ENCODE measurements around the gene NAA16. TPM values are rescaled to one million over a fixed set of nuclear protein-coding genes. Genes with fewer than 3 reads are reported as not detected.

Gene NAA16
- total RNA-seq, 1 donor from 2014 or later = 48.4 TPM

DNA sequence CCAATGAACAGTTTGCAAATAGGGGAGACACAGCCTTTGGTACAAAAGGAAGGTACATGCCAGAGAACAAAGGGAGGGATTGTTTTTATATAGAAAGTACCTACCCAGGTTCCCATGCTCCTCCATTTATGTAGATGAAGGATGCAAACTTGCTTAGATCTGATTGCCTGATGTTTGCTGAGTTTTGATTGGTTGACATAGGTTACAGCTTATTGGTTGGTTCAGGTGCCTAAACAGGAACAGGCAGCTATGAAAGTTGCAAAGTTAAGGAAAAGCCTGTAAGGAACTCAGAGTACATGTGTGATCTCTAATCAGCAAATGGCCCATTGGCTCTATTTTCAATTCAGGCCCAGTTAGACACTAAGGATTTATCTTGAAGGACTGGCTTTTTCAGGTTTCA is 6.5 kb upstream of the NAA16 start:
- TF ChIP-seq, protein P1, sequence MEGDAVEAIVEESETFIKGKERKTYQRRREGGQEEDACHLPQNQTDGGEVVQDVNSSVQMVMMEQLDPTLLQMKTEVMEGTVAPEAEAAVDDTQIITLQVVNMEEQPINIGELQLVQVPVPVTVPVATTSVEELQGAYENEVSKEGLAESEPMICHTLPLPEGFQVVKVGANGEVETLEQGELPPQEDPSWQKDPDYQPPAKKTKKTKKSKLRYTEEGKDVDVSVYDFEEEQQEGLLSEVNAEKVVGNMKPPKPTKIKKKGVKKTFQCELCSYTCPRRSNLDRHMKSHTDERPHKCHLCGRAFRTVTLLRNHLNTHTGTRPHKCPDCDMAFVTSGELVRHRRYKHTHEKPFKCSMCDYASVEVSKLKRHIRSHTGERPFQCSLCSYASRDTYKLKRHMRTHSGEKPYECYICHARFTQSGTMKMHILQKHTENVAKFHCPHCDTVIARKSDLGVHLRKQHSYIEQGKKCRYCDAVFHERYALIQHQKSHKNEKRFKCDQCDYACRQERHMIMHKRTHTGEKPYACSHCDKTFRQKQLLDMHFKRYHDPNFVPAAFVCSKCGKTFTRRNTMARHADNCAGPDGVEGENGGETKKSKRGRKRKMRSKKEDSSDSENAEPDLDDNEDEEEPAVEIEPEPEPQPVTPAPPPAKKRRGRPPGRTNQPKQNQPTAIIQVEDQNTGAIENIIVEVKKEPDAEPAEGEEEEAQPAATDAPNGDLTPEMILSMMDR (IDR thresholded peaks at IDR 0.05; ENCODE audit: unreplicated experiment) = no peak
- Mint-ChIP-seq H3K9me3 (ENCODE audit: low read depth) (no peaks in the 10 kb centered on the region), H3K36me3 (ENCODE audit: insufficient read depth) (no peaks in the 10 kb centered on the region), H3K27ac (no peak overlapping the region), H3K4me3 (ENCODE audit: low read depth) (no peak overlapping the region), H3K4me1 (ENCODE audit: low read depth) (no peaks in the 10 kb centered on the region), H3K27me3 (no peaks in the 10 kb centered on the region)
- no peak for DNase-seq (ENCODE audit: low spot score, unreplicated experiment)

DNA sequence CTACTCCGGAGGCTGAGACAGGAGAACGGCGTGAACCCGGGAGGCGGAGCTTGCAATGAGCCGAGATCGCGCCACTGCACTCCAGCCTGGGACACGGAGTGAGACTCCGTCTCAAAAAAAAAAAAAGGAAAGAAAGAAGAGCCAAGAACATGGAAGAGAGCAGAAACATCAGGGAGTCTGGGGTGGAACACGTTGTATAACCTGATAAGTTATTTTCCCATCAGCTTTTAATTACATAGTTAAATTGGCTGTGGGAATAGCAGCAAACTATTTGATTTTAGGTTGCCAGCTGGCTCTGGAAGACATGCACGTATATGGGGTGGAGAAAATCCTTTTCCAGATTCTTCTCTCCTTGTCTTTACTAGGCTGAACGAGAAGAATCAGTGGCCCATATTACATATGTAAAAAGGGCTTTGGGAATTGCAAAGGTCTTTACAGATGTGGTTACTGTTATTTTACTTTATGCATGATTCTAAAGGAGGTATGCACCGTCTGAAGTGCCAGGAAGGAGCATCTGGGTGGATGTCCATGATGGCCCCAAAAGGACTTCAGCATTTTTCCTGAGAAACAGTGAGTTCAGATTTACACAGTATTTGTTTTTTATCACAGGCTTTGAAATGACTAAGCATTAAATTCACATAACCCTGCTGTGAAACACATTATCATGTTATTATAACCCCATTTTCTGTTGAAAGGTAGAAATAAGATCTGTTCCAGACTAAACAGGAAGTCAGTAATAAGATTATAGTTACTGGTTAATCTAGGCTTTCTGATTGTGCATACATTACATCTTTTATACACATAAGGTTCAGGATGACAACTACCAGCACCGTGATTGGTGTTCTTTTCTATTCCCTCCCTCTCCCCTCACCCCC is 4.6 kb upstream of the NAA16 start:
- no peak overlapping the region for H3K4me3 Mint-ChIP-seq (ENCODE audit: low read depth)
- no peaks in the 10 kb centered on the region for H3K9me3 Mint-ChIP-seq (ENCODE audit: low read depth)
- no peaks in the 10 kb centered on the region for H3K27me3 Mint-ChIP-seq
- no peak for DNase-seq (ENCODE audit: low spot score, unreplicated experiment)
- no peaks in the 10 kb centered on the region for H3K36me3 Mint-ChIP-seq (ENCODE audit: insufficient read depth)
- H3K27ac Mint-ChIP-seq = no peak overlapping the region
- H3K4me1 Mint-ChIP-seq (ENCODE audit: low read depth) = no peaks in the 10 kb centered on the region
- TF ChIP-seq, protein P1 (IDR thresholded peaks at IDR 0.05; ENCODE audit: unreplicated experiment) = no peak

DNA sequence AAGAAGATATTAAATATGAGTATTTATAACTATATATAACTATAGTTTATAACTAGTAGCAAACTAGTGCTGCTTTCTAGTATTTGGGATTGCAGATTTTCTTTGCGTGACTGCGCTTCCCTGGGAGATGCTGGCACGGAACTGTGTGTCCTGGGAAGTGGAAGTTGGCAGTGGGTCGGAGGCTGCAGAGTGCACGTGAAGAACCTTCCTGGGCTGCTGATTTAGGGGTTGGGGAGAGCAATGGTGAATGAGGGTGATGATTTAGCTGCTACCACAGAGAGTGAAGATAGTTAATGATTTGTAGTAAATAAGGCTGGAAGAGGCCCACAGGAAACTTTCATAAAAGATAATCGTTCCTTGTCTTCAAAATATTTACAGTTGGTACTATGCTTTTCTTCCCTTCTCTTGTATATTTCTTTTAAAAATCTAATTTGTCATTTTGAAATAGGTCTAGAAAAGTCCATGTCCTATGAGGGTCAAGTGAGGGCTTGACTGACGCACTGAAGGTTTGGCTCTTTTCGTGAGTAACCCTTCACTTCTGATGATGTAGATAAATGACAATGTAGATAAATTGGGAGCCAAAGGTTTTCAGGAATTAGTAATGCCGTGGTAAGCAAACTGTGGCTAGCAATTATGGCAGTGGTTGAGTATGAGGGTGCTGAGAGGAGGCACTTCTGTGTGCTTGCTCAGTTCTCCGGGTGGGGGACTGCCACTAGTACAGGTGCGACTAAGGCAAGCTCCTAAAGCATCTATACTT is 3.0 kb upstream of the NAA16 start:
- Mint-ChIP-seq H3K27me3 (no peaks in the 10 kb centered on the region), H3K4me1 (ENCODE audit: low read depth) (peaks cover 5% of the 10 kb centered on the region), H3K9me3 (ENCODE audit: low read depth) (no peaks in the 10 kb centered on the region), H3K4me3 (ENCODE audit: low read depth) (no peak overlapping the region), H3K36me3 (ENCODE audit: insufficient read depth) (no peaks in the 10 kb centered on the region), H3K27ac (no peak overlapping the region)
- TF ChIP-seq, protein P1 (IDR thresholded peaks at IDR 0.05; ENCODE audit: unreplicated experiment) = no peak
- DNase-seq (ENCODE audit: low spot score, unreplicated experiment) = no peak

DNA sequence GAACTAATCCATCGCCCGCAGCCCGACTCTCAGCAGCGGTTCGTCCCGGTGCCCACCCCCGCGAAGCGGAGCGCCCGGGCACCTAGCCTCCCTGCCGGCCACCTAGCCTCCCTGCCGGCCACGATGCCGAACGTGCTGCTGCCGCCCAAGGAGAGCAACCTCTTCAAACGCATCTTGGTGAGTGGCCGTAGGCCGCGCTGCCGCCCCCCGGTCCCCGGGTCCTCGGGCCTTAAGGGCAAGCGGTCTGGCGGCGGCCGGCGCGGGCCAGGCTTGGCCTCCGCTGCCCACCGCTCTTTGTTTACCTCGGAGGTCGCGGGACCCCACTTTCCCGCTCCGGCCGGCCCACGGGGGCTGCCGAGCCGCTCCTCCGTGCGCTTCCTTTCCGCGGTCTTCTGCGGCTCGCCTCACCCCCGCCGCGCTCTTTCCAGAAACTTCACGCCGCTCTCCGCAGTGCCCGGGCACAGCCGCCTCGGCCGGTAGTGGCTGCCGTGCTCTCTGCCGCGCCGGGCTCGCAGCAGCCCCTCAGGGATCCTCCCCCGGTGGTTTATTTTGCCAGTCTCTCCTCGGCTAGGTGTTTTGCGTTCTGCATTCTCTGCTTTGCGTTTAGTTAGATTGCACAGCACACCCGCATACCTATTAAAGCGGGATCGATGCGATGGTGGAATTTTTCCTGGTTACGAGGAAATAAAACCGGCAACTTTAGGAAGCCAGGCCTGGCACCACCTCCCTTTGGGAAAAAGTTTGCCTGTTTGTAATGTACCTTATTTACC is 524 bp downstream of the NAA16 start:
- Mint-ChIP-seq H3K27ac (peak overlapping the region; percentile 97), H3K9me3 (ENCODE audit: low read depth) (no peaks in the 10 kb centered on the region), H3K4me3 (ENCODE audit: low read depth) (peak overlapping the region; percentile 95), H3K27me3 (no peaks in the 10 kb centered on the region), H3K4me1 (ENCODE audit: low read depth) (peaks cover 23% of the 10 kb centered on the region), H3K36me3 (ENCODE audit: insufficient read depth) (peaks cover 2% of the 10 kb centered on the region)
- DNase-seq (ENCODE audit: low spot score, unreplicated experiment) = peak; percentile 19
- TF ChIP-seq, protein P1 (IDR thresholded peaks at IDR 0.05; ENCODE audit: unreplicated experiment) = no peak

DNA sequence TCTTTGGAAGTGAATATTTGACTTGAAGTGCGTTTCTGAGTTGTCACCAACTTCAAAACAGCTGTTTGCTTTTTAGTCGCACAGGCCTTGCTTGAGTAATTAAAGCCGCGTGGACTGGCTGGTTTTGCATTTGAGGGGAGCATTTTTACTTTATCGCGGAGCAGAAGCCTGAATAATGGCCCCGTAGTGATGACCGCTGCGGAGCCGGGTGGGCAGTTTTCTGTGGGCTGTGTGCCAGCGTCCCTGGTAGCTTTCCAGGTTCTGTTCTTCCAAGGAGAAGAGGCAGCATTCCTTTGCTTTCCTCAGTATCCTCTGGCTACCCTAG is 1.1 kb downstream of the NAA16 start:
- Mint-ChIP-seq H3K4me3 (ENCODE audit: low read depth) (peak overlapping the region; percentile 95), H3K4me1 (ENCODE audit: low read depth) (peaks cover 24% of the 10 kb centered on the region), H3K27ac (peak overlapping the region; percentile 97), H3K36me3 (ENCODE audit: insufficient read depth) (peaks cover 2% of the 10 kb centered on the region), H3K9me3 (ENCODE audit: low read depth) (no peaks in the 10 kb centered on the region), H3K27me3 (no peaks in the 10 kb centered on the region)
- TF ChIP-seq, protein P1 (IDR thresholded peaks at IDR 0.05; ENCODE audit: unreplicated experiment) = no peak
- no peak for DNase-seq (ENCODE audit: low spot score, unreplicated experiment)

Data from progenitor cell of endocrine pancreas (in vitro differentiated cells).